Measurements from ENCODE around the gene TK2.

GRCh38 chr16:66473051-66473571 lies 76.8 kb downstream of the TK2 start:
- TF ChIP-seq CTCF (IDR thresholded peaks at IDR 0.05) (no peak), POLR2A (IDR thresholded peaks at IDR 0.05) (no peak)
